GM18505 (cell line): Measurements from ENCODE around the gene SPATA2L.
"Not testable (repeated sequence)": the region's sequence is repeated elsewhere in the genome, so short reads cannot be mapped to it uniquely, and the experiment has no call there.

ENCODE experiments used
- ATAC-seq: cut with Tn5 transposase; IDR thresholded peaks from one replicate; pipeline ENCODE4 v1.9.1; 2021; ENCODE audit not compliant: unreplicated experiment
- POLR2A ChIP-seq: IDR thresholded peaks from 4 replicates; pipeline ENCODE4 v1.6.1; 2011; ENCODE audit warnings: borderline replicate concordance; ENCODE audit not compliant: insufficient read depth, insufficient read length; ENCODE audit errors: extremely low read depth

SPATA2L gene

GRCh38 chr16:89687092-89687940, 14.2 kb downstream of the SPATA2L start:
- no peak for TF ChIP-seq POLR2A
- peak; percentile 42 for ATAC-seq

- ATAC-seq, result peak; percentile 69
- TF ChIP-seq POLR2A, result peak; percentile 96
These were observed 14.9 kb downstream of the SPATA2L start, which contains the start of gene CDK10 for GRCh38 chr16:89686520-89687091. Gene CDK10 (plus strand): TSS chr16:89686689. CDS start chr16:89686711, 22 bp downstream.

- no peak for TF ChIP-seq POLR2A
- ATAC-seq, result no peak
These were observed 15.6 kb downstream of the SPATA2L start for GRCh38 chr16:89685916-89686315.

GRCh38 chr16:89678258-89678657, 23.2 kb downstream of the SPATA2L start:
- no peak for ATAC-seq
- no peak for TF ChIP-seq POLR2A

GRCh38 chr16:89672177-89672941, 29.1 kb downstream of the SPATA2L start:
- TF ChIP-seq POLR2A, result no peak
- ATAC-seq, result no peak

- not testable (repeated sequence) for ATAC-seq
These were observed 29.9 kb downstream of the SPATA2L start for GRCh38 chr16:89671565-89671964.

- ATAC-seq, result no peak
- no peak for TF ChIP-seq POLR2A
These were observed 30.7 kb downstream of the SPATA2L start for GRCh38 chr16:89670496-89671431.

- no peak for TF ChIP-seq POLR2A
- ATAC-seq, result no peak
These were observed 31.8 kb downstream of the SPATA2L start for GRCh38 chr16:89669755-89670154.

GRCh38 chr16:89668790-89669158, 32.7 kb downstream of the SPATA2L start:
- ATAC-seq, result no peak
- no peak for TF ChIP-seq POLR2A

GRCh38 chr16:89667633-89668032, 33.9 kb downstream of the SPATA2L start:
- no peak for TF ChIP-seq POLR2A
- no peak for ATAC-seq

GRCh38 chr16:89667000-89667399, 34.5 kb downstream of the SPATA2L start:
- ATAC-seq, result not testable (repeated sequence)

- ATAC-seq, result not testable (repeated sequence)
These were observed 37.3 kb downstream of the SPATA2L start for GRCh38 chr16:89664238-89664637.

GRCh38 chr16:89661215-89661614, 40.3 kb downstream of the SPATA2L start:
- no peak for TF ChIP-seq POLR2A
- no peak for ATAC-seq
